Mesendoderm (in vitro differentiated cells): ENCODE data around the gene GAMT.

ENCODE experiments used
- DNase-seq: peaks from one replicate; pipeline ENCODE4 v3.0.0; 2013
- H2AK5ac ChIP-seq: 2 replicates; pipeline ENCODE4 v1.6.1; 2013; ENCODE audit warnings: low read length, inconsistent platforms
- H2BK120ac ChIP-seq: 2 replicates; pipeline ENCODE4 v1.6.1; 2013; ENCODE audit warnings: low read depth, mild to moderate bottlenecking, low read length, moderate library complexity, mixed read lengths
- H2BK15ac ChIP-seq: replicated peaks from 2 replicates; pipeline ENCODE4 v1.6.1; 2013; ENCODE audit warnings: low read depth, mild to moderate bottlenecking, moderate library complexity
- H2BK5ac ChIP-seq: 2 replicates; pipeline ENCODE4 v1.6.1; 2013; ENCODE audit warnings: low read length, inconsistent platforms
- H3K18ac ChIP-seq: 2 replicates; pipeline ENCODE4 v1.6.1; 2013; ENCODE audit warnings: mild to moderate bottlenecking, low read length, mixed read lengths
- H3K23ac ChIP-seq: one replicate; pipeline ENCODE4 v1.6.1; 2013; ENCODE audit warnings: low read length
- H3K27ac ChIP-seq: 2 replicates; pipeline ENCODE4 v1.5.1; 2013; ENCODE audit warnings: low read depth, mild to moderate bottlenecking, inconsistent platforms, low read length, moderate library complexity
- H3K27me3 ChIP-seq: 2 replicates; pipeline ENCODE4 v1.6.1; 2013; ENCODE audit warnings: low read length, control low read depth, mild to moderate bottlenecking, inconsistent platforms; ENCODE audit not compliant: insufficient read depth, poor library complexity
- H3K36me3 ChIP-seq: 2 replicates; pipeline ENCODE4 v1.6.1; 2013; ENCODE audit warnings: low read length, inconsistent platforms; ENCODE audit not compliant: control insufficient read depth, insufficient read depth
- H3K4ac ChIP-seq: one replicate; pipeline ENCODE4 v1.6.1; 2013; ENCODE audit warnings: low read depth, mild to moderate bottlenecking, low read length, moderate library complexity
- H3K4me1 ChIP-seq: 2 replicates; pipeline ENCODE4 v1.6.1; 2013; ENCODE audit warnings: low read depth, low read length, inconsistent platforms; ENCODE audit not compliant: control insufficient read depth
- H3K4me2 ChIP-seq: 2 replicates; pipeline ENCODE4 v1.6.1; 2013; ENCODE audit warnings: low read length
- H3K4me3 ChIP-seq: 2 replicates; pipeline ENCODE4 v1.5.1; 2013; ENCODE audit warnings: mild to moderate bottlenecking, low read length
- H3K56ac ChIP-seq: one replicate; pipeline ENCODE4 v1.6.1; 2013; ENCODE audit warnings: low read length
- H3K79me1 ChIP-seq: 2 replicates; pipeline ENCODE4 v1.6.1; 2013; ENCODE audit warnings: low read length, inconsistent platforms
- H3K79me2 ChIP-seq: 2 replicates; pipeline ENCODE4 v1.6.1; 2013; ENCODE audit warnings: mild to moderate bottlenecking, low read length; ENCODE audit not compliant: control insufficient read depth, insufficient read depth
- H3K9ac ChIP-seq: 2 replicates; pipeline ENCODE4 v1.6.1; 2013; ENCODE audit warnings: low read length, inconsistent platforms
- H4K5ac ChIP-seq: one replicate; pipeline ENCODE4 v1.6.1; 2013; ENCODE audit warnings: low read length
- H4K8ac ChIP-seq: one replicate; pipeline ENCODE4 v1.6.1; 2013; ENCODE audit warnings: low read depth, mild to moderate bottlenecking, control low read depth, low read length, moderate library complexity
- WGBS: extraction: QIAGEN DNeasy Blood & Tissue Kit; methylation state at CpG from one replicate; pipeline ENCODE4 v1.1.7; 2013; ENCODE audit warnings: low lambda C conversion rate, missing lambda C conversion rate; ENCODE audit not compliant: insufficient coverage; ENCODE audit errors: extremely low coverage; 5-methylcytosine and 5-hydroxymethylcytosine counted together

Gene GAMT

GRCh38 chr19:1361601-1362386 lies 39.5 kb downstream of the GAMT start:
- Histone ChIP-seq H3K27ac (no peak overlapping the region), H4K5ac (no peak overlapping the region), H2AK5ac (no peak overlapping the region), H3K79me1 (peaks cover 4% of the 10 kb centered on the region), H3K18ac (no peak overlapping the region), H3K4me3 (no peak overlapping the region), H3K4me2 (no peak overlapping the region), H2BK5ac (no peak overlapping the region), H3K36me3 (peaks cover 3% of the 10 kb centered on the region), H3K56ac (no peak overlapping the region), H4K8ac (no peak overlapping the region), H2BK15ac (no peak overlapping the region), H2BK120ac (no peak overlapping the region), H3K4me1 (no peaks in the 10 kb centered on the region), H3K27me3 (no peaks in the 10 kb centered on the region), H3K23ac (no peak overlapping the region), H3K9ac (no peak overlapping the region), H3K4ac (no peak overlapping the region), H3K79me2 (peaks cover 4% of the 10 kb centered on the region)
- no peak for DNase-seq
- no CpG with 5 or more reads among the region's 30 CpGs for WGBS

- Histone ChIP-seq H2BK15ac (no peak overlapping the region), H4K5ac (no peak overlapping the region), H3K9ac (no peak overlapping the region), H3K18ac (no peak overlapping the region), H3K23ac (no peak overlapping the region), H3K27me3 (no peaks in the 10 kb centered on the region), H2BK5ac (no peak overlapping the region), H3K4ac (no peak overlapping the region), H3K4me1 (no peaks in the 10 kb centered on the region), H3K4me2 (no peak overlapping the region), H2AK5ac (no peak overlapping the region), H4K8ac (no peak overlapping the region), H3K27ac (no peak overlapping the region), H3K4me3 (no peak overlapping the region), H3K36me3 (peaks cover 3% of the 10 kb centered on the region), H2BK120ac (no peak overlapping the region), H3K56ac (no peak overlapping the region), H3K79me2 (peaks cover 4% of the 10 kb centered on the region), H3K79me1 (peaks cover 4% of the 10 kb centered on the region)
- no CpG with 5 or more reads among the region's 31 CpGs for WGBS
- no peak for DNase-seq
These were observed 40.4 kb downstream of the GAMT start for GRCh38 chr19:1360818-1361461.

- H3K9ac ChIP-seq = no peak overlapping the region
- peaks cover 8% of the 10 kb centered on the region for H3K79me1 ChIP-seq
- peaks cover 9% of the 10 kb centered on the region for H3K79me2 ChIP-seq
- no peaks in the 10 kb centered on the region for H3K27me3 ChIP-seq
- H4K5ac ChIP-seq = no peak overlapping the region
- no peak overlapping the region for H2BK120ac ChIP-seq
- no peak overlapping the region for H3K4ac ChIP-seq
- peaks cover 3% of the 10 kb centered on the region for H3K36me3 ChIP-seq
- DNase-seq = no peak
- no peak overlapping the region for H3K4me2 ChIP-seq
- H2AK5ac ChIP-seq = no peak overlapping the region
- WGBS = no CpG with 5 or more reads among the region's 30 CpGs
- H3K27ac ChIP-seq = no peak overlapping the region
- H3K4me1 ChIP-seq = no peaks in the 10 kb centered on the region
- H2BK5ac ChIP-seq = no peak overlapping the region
- no peak overlapping the region for H3K23ac ChIP-seq
- no peak overlapping the region for H3K18ac ChIP-seq
- no peak overlapping the region for H4K8ac ChIP-seq
- no peak overlapping the region for H3K56ac ChIP-seq
- no peak overlapping the region for H3K4me3 ChIP-seq
- no peak overlapping the region for H2BK15ac ChIP-seq
These were observed 41.1 kb downstream of the GAMT start for GRCh38 chr19:1360126-1360817.

GRCh38 chr19:1357531-1358109 lies 43.7 kb downstream of the GAMT start:
- Histone ChIP-seq H3K27ac (no peak overlapping the region), H3K4ac (no peak overlapping the region), H2BK15ac (no peak overlapping the region), H3K79me2 (peaks cover 9% of the 10 kb centered on the region), H3K4me3 (no peak overlapping the region), H3K27me3 (no peaks in the 10 kb centered on the region), H3K4me2 (no peak overlapping the region), H2AK5ac (no peak overlapping the region), H2BK5ac (no peak overlapping the region), H3K56ac (peak overlapping the region; percentile 49), H2BK120ac (no peak overlapping the region), H3K9ac (peak overlapping the region; percentile 29), H3K23ac (no peak overlapping the region), H4K8ac (no peak overlapping the region), H4K5ac (no peak overlapping the region), H3K79me1 (peaks cover 8% of the 10 kb centered on the region), H3K36me3 (peaks cover 3% of the 10 kb centered on the region), H3K18ac (no peak overlapping the region), H3K4me1 (no peaks in the 10 kb centered on the region)
- WGBS = no CpG with 5 or more reads among the region's 24 CpGs
- DNase-seq = peak; percentile 49

- Histone ChIP-seq H2BK5ac (no peak overlapping the region), H3K4me1 (no peaks in the 10 kb centered on the region), H3K79me2 (peaks cover 9% of the 10 kb centered on the region), H4K5ac (no peak overlapping the region), H3K18ac (no peak overlapping the region), H2BK120ac (no peak overlapping the region), H3K23ac (no peak overlapping the region), H4K8ac (no peak overlapping the region), H3K36me3 (peaks cover 1% of the 10 kb centered on the region), H3K4me2 (no peak overlapping the region), H3K79me1 (peaks cover 8% of the 10 kb centered on the region), H3K9ac (no peak overlapping the region), H3K27me3 (no peaks in the 10 kb centered on the region), H2BK15ac (no peak overlapping the region), H2AK5ac (no peak overlapping the region), H3K4me3 (no peak overlapping the region), H3K56ac (no peak overlapping the region), H3K4ac (no peak overlapping the region), H3K27ac (no peak overlapping the region)
- DNase-seq = no peak
- WGBS = no CpG with 5 or more reads among the region's 3 CpGs
These were observed 44.9 kb downstream of the GAMT start for GRCh38 chr19:1356508-1356865.
